ENCODE data around the gene REXO1. TPM values are rescaled to one million over a fixed set of nuclear protein-coding genes. Genes with fewer than 3 reads are reported as not detected.

The REXO1 gene
- total and polyA plus RNA-seq, 2 of the 13 experiments (the other 11 are each of a cell fraction or from before 2014, with no cell fraction given), result 5.0 to 11.2 TPM

GRCh38 chr19:1875646-1876495, 27.6 kb upstream of the REXO1 start (continued):
- TF ChIP-seq ZNF580 (CRISPR knock-in tag; IDR thresholded peaks at IDR 0.05; ENCODE audit: borderline replicate concordance, low read depth) (peak; percentile 95), ZXDC (CRISPR knock-in tag; IDR thresholded peaks at IDR 0.05) (peak; percentile 36), RBM22 (optimal IDR thresholded peaks at IDR 0.05; ENCODE audit: low read length) (no peak), ZNF605 (CRISPR knock-in tag; IDR thresholded peaks at IDR 0.05) (peak; percentile 76), MXD3 (CRISPR knock-in tag; IDR thresholded peaks at IDR 0.05) (peak; percentile 97), CREB3 (CRISPR knock-in tag; IDR thresholded peaks at IDR 0.05) (no peak), ZNF34 (CRISPR knock-in tag; IDR thresholded peaks at IDR 0.05; ENCODE audit: borderline replicate concordance) (peak; percentile 92), GZF1 (CRISPR knock-in tag; IDR thresholded peaks at IDR 0.05) (no peak), SOX5 (CRISPR knock-in tag; IDR thresholded peaks at IDR 0.05; ENCODE audit: borderline replicate concordance) (peak; percentile 75), ZFAT (CRISPR knock-in tag; conservative IDR thresholded peaks at IDR 0.05) (no peak), RAD51 (IDR thresholded peaks at IDR 0.05; ENCODE audit: borderline replicate concordance) (peak; percentile 75), MBNL3 (CRISPR knock-in tag; conservative IDR thresholded peaks at IDR 0.05) (no peak), POLR2AphosphoS5 (IDR thresholded peaks at IDR 0.05; ENCODE audit: low read depth, low read length) (peak; percentile 79), PHF20 (CRISPR knock-in tag; IDR thresholded peaks at IDR 0.05) (peak; percentile 79), ATF7-NPFF (CRISPR knock-in tag; IDR thresholded peaks at IDR 0.05; ENCODE audit: low read depth) (peak; percentile 92), HNF1B (CRISPR knock-in tag; IDR thresholded peaks at IDR 0.05) (peak; percentile 55), SP2 (CRISPR knock-in tag; IDR thresholded peaks at IDR 0.05) (peak; percentile 75), ATRX (CRISPR knock-in tag; IDR thresholded peaks at IDR 0.05; ENCODE audit: borderline replicate concordance) (no peak), HMGXB4 (CRISPR knock-in tag; IDR thresholded peaks at IDR 0.05; ENCODE audit: borderline replicate concordance in 1 of 2, low read depth in 1 of 2) (peak; percentile 65 to 84)

All from HepG2 (cell line).